HG03354 (cell line): ENCODE data around the gene SORT1.
"Not testable (repeated sequence)": the region's sequence is repeated elsewhere in the genome, so short reads cannot be mapped to it uniquely, and the experiment has no call there.

Experiments used
- ATAC-seq: cut with Tn5 transposase; IDR thresholded peaks from one replicate; pipeline ENCODE4 v1.9.1; 2021; ENCODE audit warnings: mild to moderate bottlenecking; ENCODE audit not compliant: unreplicated experiment, poor library complexity, severe bottlenecking

Gene SORT1

GRCh38 chr1:109398343-109399225, 866 bp upstream of the SORT1 start:
- no peak for ATAC-seq

GRCh38 chr1:109396871-109397580, 692 bp downstream of the SORT1 start:
- ATAC-seq: peak; percentile 5

GRCh38 chr1:109396513-109396839, 1.2 kb downstream of the SORT1 start:
- no peak for ATAC-seq

GRCh38 chr1:109395602-109396512, 1.9 kb downstream of the SORT1 start:
- no peak for ATAC-seq

GRCh38 chr1:109395282-109395599, 2.5 kb downstream of the SORT1 start:
- ATAC-seq: not testable (repeated sequence)

GRCh38 chr1:109394591-109395281, 3.0 kb downstream of the SORT1 start:
- no peak for ATAC-seq

GRCh38 chr1:109393617-109394233, 4.0 kb downstream of the SORT1 start:
- no peak for ATAC-seq

GRCh38 chr1:109392788-109393616, 4.7 kb downstream of the SORT1 start:
- no peak for ATAC-seq

GRCh38 chr1:109392037-109392787, 5.5 kb downstream of the SORT1 start:
- ATAC-seq: no peak

GRCh38 chr1:109391626-109392025, 6.1 kb downstream of the SORT1 start:
- peak; percentile 68 for ATAC-seq

- ATAC-seq: no peak
These were observed 6.6 kb downstream of the SORT1 start for GRCh38 chr1:109391157-109391556.

GRCh38 chr1:109389638-109390341, 7.9 kb downstream of the SORT1 start:
- no peak for ATAC-seq

- ATAC-seq: no peak
These were observed 8.7 kb downstream of the SORT1 start for GRCh38 chr1:109388884-109389637.

GRCh38 chr1:109388208-109388711, 9.5 kb downstream of the SORT1 start:
- ATAC-seq: no peak

GRCh38 chr1:109386054-109386717, 11.5 kb downstream of the SORT1 start:
- ATAC-seq: no peak

- ATAC-seq: no peak
These were observed 12.3 kb downstream of the SORT1 start for GRCh38 chr1:109385417-109385816.
